Measurements from ENCODE around the gene MBOAT2.

GRCh38 chr2:8929128-8929527 is 74.4 kb downstream of the MBOAT2 start:
- TF ChIP-seq, protein P1, sequence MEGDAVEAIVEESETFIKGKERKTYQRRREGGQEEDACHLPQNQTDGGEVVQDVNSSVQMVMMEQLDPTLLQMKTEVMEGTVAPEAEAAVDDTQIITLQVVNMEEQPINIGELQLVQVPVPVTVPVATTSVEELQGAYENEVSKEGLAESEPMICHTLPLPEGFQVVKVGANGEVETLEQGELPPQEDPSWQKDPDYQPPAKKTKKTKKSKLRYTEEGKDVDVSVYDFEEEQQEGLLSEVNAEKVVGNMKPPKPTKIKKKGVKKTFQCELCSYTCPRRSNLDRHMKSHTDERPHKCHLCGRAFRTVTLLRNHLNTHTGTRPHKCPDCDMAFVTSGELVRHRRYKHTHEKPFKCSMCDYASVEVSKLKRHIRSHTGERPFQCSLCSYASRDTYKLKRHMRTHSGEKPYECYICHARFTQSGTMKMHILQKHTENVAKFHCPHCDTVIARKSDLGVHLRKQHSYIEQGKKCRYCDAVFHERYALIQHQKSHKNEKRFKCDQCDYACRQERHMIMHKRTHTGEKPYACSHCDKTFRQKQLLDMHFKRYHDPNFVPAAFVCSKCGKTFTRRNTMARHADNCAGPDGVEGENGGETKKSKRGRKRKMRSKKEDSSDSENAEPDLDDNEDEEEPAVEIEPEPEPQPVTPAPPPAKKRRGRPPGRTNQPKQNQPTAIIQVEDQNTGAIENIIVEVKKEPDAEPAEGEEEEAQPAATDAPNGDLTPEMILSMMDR (IDR thresholded peaks at IDR 0.05): no peak
- no peak for TF ChIP-seq POLR2A (IDR thresholded peaks at IDR 0.05)

Data from adrenal gland (tissue), 5 donors.